ENCODE data around the gene RIPOR3. TPM values are rescaled to one million over a fixed set of nuclear protein-coding genes. Genes with fewer than 3 reads are reported as not detected.
"Not testable (repeated sequence)": the region's sequence is repeated elsewhere in the genome, so short reads cannot be mapped to it uniquely, and the experiment has no call there.

Gene RIPOR3
- total RNA-seq, 6 donors from 2014 or later: 2.1 to 36.7 (median 5.1) TPM

DNA sequence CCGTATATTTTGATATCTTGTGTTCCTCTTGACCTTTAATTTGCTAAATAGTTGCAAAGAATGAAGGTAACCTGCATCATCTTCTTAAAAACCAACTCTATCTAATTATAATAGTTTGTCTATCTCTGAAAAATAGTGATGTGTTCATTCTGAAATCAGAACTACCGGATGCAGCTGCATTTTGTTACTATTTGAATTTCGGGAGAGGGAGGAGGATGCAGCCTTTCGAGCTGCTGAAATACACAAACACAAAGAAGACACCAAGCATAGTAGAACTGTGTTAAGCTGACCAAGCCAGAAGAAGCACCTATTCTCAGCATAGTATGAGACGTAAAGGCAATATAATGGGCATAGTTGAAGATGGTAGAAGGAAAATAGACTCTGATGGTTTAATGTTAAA lies 148.0 kb downstream of the RIPOR3 start:
- peaks cover 0 to under 1% (median under 1%) of the 10 kb centered on the region in 4 donors for H3K36me3 ChIP-seq
- no peaks in the 10 kb centered on the region for H3K9me3 ChIP-seq
- WGBS, 2 donors: 53 to 55% methylated on average over 5 of the region's 5 CpGs
- H3K27me3 ChIP-seq: no peaks in the 10 kb centered on the region
- H3K4me3 ChIP-seq: no peak overlapping the region
- peak overlapping the region; percentile 11 to 78 (median 74) for H3K27ac ChIP-seq
- ATAC-seq (ENCODE audit: low FRiP score in 2 of 2) (no peak), DNase-seq (no peak)
- H3K4me1 ChIP-seq: peaks cover 81 to 91% (median 85%) of the 10 kb centered on the region in 4 donors
- TF ChIP-seq, protein P1, sequence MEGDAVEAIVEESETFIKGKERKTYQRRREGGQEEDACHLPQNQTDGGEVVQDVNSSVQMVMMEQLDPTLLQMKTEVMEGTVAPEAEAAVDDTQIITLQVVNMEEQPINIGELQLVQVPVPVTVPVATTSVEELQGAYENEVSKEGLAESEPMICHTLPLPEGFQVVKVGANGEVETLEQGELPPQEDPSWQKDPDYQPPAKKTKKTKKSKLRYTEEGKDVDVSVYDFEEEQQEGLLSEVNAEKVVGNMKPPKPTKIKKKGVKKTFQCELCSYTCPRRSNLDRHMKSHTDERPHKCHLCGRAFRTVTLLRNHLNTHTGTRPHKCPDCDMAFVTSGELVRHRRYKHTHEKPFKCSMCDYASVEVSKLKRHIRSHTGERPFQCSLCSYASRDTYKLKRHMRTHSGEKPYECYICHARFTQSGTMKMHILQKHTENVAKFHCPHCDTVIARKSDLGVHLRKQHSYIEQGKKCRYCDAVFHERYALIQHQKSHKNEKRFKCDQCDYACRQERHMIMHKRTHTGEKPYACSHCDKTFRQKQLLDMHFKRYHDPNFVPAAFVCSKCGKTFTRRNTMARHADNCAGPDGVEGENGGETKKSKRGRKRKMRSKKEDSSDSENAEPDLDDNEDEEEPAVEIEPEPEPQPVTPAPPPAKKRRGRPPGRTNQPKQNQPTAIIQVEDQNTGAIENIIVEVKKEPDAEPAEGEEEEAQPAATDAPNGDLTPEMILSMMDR (IDR thresholded peaks at IDR 0.05): no peak
- no peak for TF ChIP-seq POLR2AphosphoS5 (IDR thresholded peaks at IDR 0.05)
- TF ChIP-seq EP300 (IDR thresholded peaks at IDR 0.05): no peak
- TF ChIP-seq POLR2A (IDR thresholded peaks at IDR 0.05): no peak

DNA sequence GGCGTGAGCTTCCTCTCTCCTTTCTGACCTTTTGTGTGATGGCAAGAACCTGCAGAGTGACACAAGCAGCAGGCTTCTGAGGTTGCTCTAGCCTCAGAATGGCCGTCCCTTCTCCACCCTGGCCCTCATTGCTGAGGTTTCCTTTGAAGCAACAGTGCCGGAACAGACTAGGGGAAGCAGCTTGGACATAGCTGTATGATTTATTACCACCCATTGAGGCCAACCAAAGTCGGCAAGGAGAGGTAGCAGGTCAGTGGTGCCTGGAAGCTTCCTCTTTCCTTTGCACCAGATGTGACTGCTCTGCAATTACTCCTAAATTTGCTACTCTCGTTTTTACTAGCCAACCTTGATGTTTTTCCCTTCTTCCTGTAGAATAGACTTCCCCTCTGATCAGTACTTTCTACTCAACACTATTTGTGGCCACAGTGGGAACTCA lies 149.7 kb downstream of the RIPOR3 start:
- H3K4me3 ChIP-seq: no peak overlapping the region
- ATAC-seq (ENCODE audit: low FRiP score in 2 of 2) (peak; percentile 34 to 44), DNase-seq (no peak)
- no peaks in the 10 kb centered on the region for H3K27me3 ChIP-seq
- TF ChIP-seq, protein P1 (IDR thresholded peaks at IDR 0.05): no peak
- peak overlapping the region; percentile 72 to 84 (median 77) for H3K27ac ChIP-seq
- peaks cover 86 to 90% (median 88%) of the 10 kb centered on the region in 4 donors for H3K4me1 ChIP-seq
- 35 to 38% methylated on average over 5 of the region's 5 CpGs for WGBS, 2 donors
- no peaks in the 10 kb centered on the region for H3K9me3 ChIP-seq
- no peaks in the 10 kb centered on the region for H3K36me3 ChIP-seq

DNA sequence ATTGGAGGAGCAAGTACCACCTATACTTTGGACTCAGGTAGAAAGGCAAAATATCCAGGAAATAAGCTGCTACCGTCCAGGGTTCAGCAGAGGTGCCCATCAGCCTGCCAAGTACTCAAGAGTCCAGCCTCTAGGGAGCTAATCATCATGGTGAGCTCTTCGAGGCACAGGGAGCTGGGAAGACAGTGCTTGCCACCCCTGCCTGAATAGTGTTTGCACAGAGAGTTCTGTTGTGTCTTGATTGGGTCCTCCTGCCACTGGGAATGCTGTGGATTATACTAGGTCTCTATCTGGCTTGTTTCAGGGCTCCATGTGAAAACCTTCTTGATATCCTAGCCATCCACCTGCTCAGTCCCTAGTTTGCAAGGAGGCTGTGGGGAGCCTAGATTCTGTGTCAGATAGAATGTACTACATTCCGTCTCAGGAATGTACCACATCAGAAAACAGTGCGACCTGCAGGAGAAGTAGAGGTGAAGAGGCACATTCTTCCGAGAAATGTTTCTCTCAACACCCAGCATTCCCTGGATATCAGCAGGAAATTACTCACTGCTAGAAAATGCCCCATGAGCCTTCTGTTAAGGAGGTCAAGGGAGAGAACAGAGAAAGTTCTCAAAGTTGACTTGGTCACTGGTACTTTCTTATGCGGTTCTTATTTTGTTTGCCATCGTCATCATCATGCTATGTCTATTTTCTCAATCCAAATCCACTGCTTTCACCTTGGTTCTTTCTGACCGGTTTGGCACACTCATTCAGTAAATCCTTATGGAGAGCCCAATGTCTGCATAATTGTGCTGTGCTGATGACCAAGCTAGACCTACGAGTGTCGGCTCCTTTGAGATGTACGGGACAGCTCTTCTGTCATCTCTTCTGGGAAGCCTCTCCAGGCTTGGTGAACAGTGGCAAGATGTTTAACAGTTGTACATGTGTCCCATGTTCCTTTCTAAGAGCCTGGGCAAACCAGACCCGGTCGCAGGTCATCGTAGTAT lies 150.4 kb downstream of the RIPOR3 start:
- no peaks in the 10 kb centered on the region for H3K9me3 ChIP-seq
- H3K4me1 ChIP-seq: peaks cover 80 to 90% (median 83%) of the 10 kb centered on the region in 4 donors
- H3K36me3 ChIP-seq: no peaks in the 10 kb centered on the region
- DNase-seq: peak in 1 of 2 donors; percentile 42
- WGBS, 2 donors: 50 to 66% methylated on average over 14 of the region's 14 CpGs
- peak overlapping the region; percentile 76 to 84 (median 78) for H3K27ac ChIP-seq
- ATAC-seq (ENCODE audit: low FRiP score in 2 of 2): peak; percentile 44 to 87
- H3K4me3 ChIP-seq: no peak overlapping the region
- no peaks in the 10 kb centered on the region for H3K27me3 ChIP-seq
- TF ChIP-seq POLR2AphosphoS5 (IDR thresholded peaks at IDR 0.05): peak; percentile 63 to 84
- TF ChIP-seq, protein P1 (IDR thresholded peaks at IDR 0.05): peak in 1 of 6 experiments; percentile 4
- peak in 1 of 4 donors; percentile 19 for TF ChIP-seq POLR2A (IDR thresholded peaks at IDR 0.05)
- TF ChIP-seq EP300 (IDR thresholded peaks at IDR 0.05): peak in 3 of 4 donors; percentile 78 to 97 (median 92)

DNA sequence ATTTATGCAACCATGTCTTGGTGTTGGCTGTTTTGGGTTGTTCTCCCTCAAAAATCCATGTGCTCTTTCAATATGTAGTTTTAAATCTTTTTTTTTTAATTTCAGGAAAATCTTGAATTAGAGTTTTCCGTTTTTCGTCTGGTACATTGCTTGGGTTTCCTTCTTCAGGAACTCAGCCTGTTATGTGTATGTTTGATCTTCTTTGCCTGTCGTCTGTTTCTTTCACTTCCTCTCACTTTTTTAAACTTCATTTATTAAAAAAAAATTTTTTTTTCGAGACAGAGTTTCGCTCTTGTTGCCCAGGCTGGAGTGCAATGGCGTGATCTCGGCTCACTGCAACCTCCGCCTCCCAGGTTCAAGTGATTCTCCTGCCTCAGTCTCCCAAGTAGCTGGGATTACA lies 151.5 kb downstream of the RIPOR3 start:
- ATAC-seq (ENCODE audit: low FRiP score in 2 of 2); DNase-seq; H3K27me3 ChIP-seq; H3K9me3 ChIP-seq; H3K36me3 ChIP-seq; H3K4me3 ChIP-seq: not testable (repeated sequence)
- 89 to 94% methylated on average over 8 of the region's 8 CpGs for WGBS, 2 donors
- H3K4me1 ChIP-seq: peaks cover 82 to 94% (median 89%) of the 10 kb centered on the region in 4 donors
- peak overlapping the region; percentile 76 to 84 (median 78) for H3K27ac ChIP-seq

DNA sequence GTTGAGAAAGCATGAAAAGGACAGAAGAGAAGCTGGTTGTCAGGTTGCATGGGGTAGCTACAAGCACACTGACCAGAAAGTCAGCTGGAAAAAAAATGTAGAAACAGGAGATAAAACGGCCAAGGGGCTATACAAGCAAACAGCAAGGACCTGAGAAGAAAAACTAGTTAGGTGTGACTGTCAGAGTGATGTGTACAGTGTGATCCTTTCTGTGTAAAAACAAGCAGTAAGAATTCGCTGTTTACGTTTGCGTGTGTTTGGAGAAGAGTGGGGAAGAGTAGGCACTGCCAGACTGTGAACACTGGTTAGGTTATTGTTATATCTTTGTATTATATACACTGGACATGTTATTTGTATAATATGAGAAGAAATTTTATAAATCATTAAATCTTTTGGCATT lies 153.1 kb downstream of the RIPOR3 start:
- H3K4me3 ChIP-seq: no peak overlapping the region
- no peak for DNase-seq
- WGBS, 2 donors: 31 to 49% methylated on average over 4 of the region's 4 CpGs
- no peaks in the 10 kb centered on the region for H3K9me3 ChIP-seq
- H3K27me3 ChIP-seq: no peaks in the 10 kb centered on the region
- ATAC-seq (ENCODE audit: low FRiP score in 2 of 2): no peak
- H3K36me3 ChIP-seq: no peaks in the 10 kb centered on the region
- TF ChIP-seq, protein P1 (IDR thresholded peaks at IDR 0.05): no peak
- TF ChIP-seq POLR2A (IDR thresholded peaks at IDR 0.05): no peak
- TF ChIP-seq POLR2AphosphoS5 (IDR thresholded peaks at IDR 0.05): no peak
- no peak for TF ChIP-seq EP300 (IDR thresholded peaks at IDR 0.05)
- H3K4me1 ChIP-seq: peaks cover 82 to 96% (median 88%) of the 10 kb centered on the region in 4 donors
- peak overlapping the region; percentile 74 to 84 (median 78) for H3K27ac ChIP-seq
